Measurements from ENCODE around the gene BPNT1.
"Not testable (repeated sequence)": the region's sequence is repeated elsewhere in the genome, so short reads cannot be mapped to it uniquely, and the experiment has no call there.

BPNT1 gene

GRCh38 chr1:220092694-220093093, 3.1 kb upstream of the BPNT1 start:
- Histone ChIP-seq H3K4me3 (ENCODE audit: low read depth, low read length) (no peak overlapping the region), H3K27me3 (replicated peaks) (no peaks in the 10 kb centered on the region), H3K27ac (no peak overlapping the region), H3K36me3 (replicated peaks) (peaks cover 5% of the 10 kb centered on the region)
- no peak for TF ChIP-seq CTCF (IDR thresholded peaks at IDR 0.05; ENCODE audit: low read depth, low read length, missing control alignments)
- no peak for DNase-seq
- in situ Hi-C loops (cut with HindIII; ENCODE audit: low pct_ligation_motif_present, low sequenced_read_pairs): no loop called here

GRCh38 chr1:220086261-220086686, 3.3 kb downstream of the BPNT1 start:
- H3K4me3 ChIP-seq (ENCODE audit: low read depth, low read length); in situ Hi-C loops (cut with HindIII; ENCODE audit: low pct_ligation_motif_present, low sequenced_read_pairs); H3K27ac ChIP-seq: not testable (repeated sequence)

DNA sequence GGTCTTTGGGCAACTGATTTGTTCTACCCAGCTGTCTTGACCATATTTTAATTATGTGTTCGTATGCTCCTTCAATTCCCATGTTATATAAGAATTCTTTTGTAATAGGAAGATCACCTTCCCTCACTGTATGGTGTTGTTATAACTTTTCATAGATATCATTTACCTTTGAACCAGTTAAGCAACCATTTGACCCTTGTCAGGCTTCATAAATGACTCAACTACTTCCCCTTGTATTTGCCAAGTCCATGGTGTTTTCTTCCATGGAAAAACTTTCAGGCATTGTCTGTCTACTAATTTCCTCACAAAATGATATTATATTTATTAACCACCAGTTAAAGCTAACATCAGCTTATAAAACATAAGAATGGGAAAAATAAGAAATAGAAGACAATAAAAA, 5.1 kb downstream of the BPNT1 start:
- Histone ChIP-seq H3K27me3 (replicated peaks) (no peaks in the 10 kb centered on the region), H3K36me3 (replicated peaks) (no peaks in the 10 kb centered on the region), H3K4me3 (ENCODE audit: low read depth, low read length) (no peak overlapping the region), H3K27ac (no peak overlapping the region)
- no peak for DNase-seq
- in situ Hi-C loops (cut with HindIII; ENCODE audit: low pct_ligation_motif_present, low sequenced_read_pairs): no loop called here
- no peak for TF ChIP-seq CTCF (IDR thresholded peaks at IDR 0.05; ENCODE audit: low read depth, low read length, missing control alignments)

More at GRCh38 chr1:220086261-220086686, 3.3 kb downstream of the BPNT1 start:
- not testable (repeated sequence) for H3K36me3 ChIP-seq (replicated peaks); H3K27me3 ChIP-seq (replicated peaks); DNase-seq
- TF ChIP-seq CTCF (IDR thresholded peaks at IDR 0.05; ENCODE audit: low read depth, low read length, missing control alignments): peak; percentile 21

DNA sequence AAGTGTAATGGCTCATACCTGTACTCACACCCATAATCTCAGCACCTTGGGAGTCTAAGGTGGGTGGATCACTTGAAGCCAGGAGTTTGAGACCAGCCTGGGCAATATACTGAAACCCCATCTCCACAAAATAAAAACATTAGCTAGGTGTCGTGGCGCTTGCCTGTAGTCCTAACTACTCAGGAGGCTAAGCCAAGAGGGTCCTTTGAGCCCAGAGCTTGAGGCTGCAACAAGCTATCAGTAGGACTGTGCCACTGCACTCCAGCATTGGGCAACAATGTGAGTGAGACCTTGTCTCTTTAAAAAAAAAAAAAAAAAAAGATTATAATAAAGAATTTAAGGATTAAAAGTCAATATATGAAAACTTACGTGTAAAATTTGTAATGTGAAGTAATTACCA, 11.7 kb downstream of the BPNT1 start:
- no peak overlapping the region for H3K4me3 ChIP-seq (ENCODE audit: low read depth, low read length)
- H3K36me3 ChIP-seq (replicated peaks): peaks cover under 1% of the 10 kb centered on the region
- H3K27me3 ChIP-seq (replicated peaks): no peaks in the 10 kb centered on the region
- no peak overlapping the region for H3K27ac ChIP-seq
- DNase-seq: no peak
- no peak for TF ChIP-seq CTCF (IDR thresholded peaks at IDR 0.05; ENCODE audit: low read depth, low read length, missing control alignments)
- in situ Hi-C loops (cut with HindIII; ENCODE audit: low pct_ligation_motif_present, low sequenced_read_pairs): no loop called here

- Histone ChIP-seq H3K27ac (no peak overlapping the region), H3K27me3 (replicated peaks) (no peaks in the 10 kb centered on the region), H3K36me3 (replicated peaks) (peaks cover 9% of the 10 kb centered on the region), H3K4me3 (ENCODE audit: low read depth, low read length) (no peak overlapping the region)
- no peak for TF ChIP-seq CTCF (IDR thresholded peaks at IDR 0.05; ENCODE audit: low read depth, low read length, missing control alignments)
- no peak for DNase-seq
- in situ Hi-C loops (cut with HindIII; ENCODE audit: low pct_ligation_motif_present, low sequenced_read_pairs): no loop called here
Observed at GRCh38 chr1:220076861-220077762, 12.5 kb downstream of the BPNT1 start.
